ENCODE results near the gene MAN2B2.

DNA sequence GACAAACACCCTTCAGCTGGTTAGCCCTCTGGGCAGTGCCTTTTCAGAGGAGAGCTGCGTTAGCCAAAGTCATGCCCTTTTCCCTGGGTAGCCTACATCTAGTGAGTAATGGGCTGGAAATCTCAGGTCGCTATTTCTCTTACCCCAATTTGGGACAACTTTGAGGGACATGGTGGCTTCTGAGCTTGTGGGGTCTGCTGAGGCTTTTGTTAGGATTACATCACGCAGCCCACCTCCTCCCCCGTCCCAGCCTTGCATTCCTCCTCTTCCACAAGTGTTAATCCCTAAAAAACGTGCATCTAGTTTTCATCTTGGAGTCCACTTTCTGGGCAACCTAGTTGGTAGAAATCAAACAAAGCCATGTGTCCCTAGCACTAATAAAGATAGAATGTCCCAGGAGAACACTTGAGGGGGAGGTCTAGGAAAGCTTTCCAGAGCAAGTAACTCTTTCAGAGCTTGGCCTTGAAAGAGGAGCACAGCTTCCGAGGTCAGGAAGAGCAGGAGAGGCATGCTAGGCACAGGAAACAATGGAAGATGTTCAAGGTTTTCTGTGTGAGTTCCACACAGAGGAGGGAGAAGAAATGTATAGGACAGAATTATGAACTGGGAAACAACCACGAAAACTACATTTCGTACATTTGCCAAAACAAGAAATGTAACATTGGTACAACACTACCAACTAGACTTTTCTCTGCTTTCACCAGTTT lies 68.3 kb downstream of the MAN2B2 start:
- TF ChIP-seq POLR2AphosphoS5 (IDR thresholded peaks at IDR 0.05; ENCODE audit: low read depth, low read length), result peak; percentile 47
- peak; percentile 21; the same call in 1 of the 2 replicates for TF ChIP-seq POLR2A (IDR thresholded peaks at IDR 0.05; ENCODE audit: low read depth, low read length)
